ENCODE measurements around the gene KCNQ1. TPM values are rescaled to one million over a fixed set of nuclear protein-coding genes. Genes with fewer than 3 reads are reported as not detected.

Gene KCNQ1
- total RNA-seq, 1 donor from 2014 or later = 2.7 TPM

- intact Hi-C loops (cut with DNase I) = no loop called here
- Histone ChIP-seq H3K27me3 (no peaks in the 10 kb centered on the region), H3K36me3 (no peaks in the 10 kb centered on the region), H3K27ac (no peak overlapping the region), H3K4me3 (no peak overlapping the region), H3K9me3 (no peaks in the 10 kb centered on the region), H3K4me1 (no peaks in the 10 kb centered on the region)
- DNase-seq (ENCODE audit: extremely low spot score in 2 of 2) = peak; percentile 22 to 70
- TF ChIP-seq CTCF (IDR thresholded peaks at IDR 0.05) = no peak
- TF ChIP-seq POLR2AphosphoS5 (IDR thresholded peaks at IDR 0.05; ENCODE audit: insufficient read depth in 1 of 2, low read depth in 1 of 2) = no peak
- TF ChIP-seq POLR2A (IDR thresholded peaks at IDR 0.05) = no peak
Observed at GRCh38 chr11:2470495-2470894, 25.7 kb downstream of the KCNQ1 start.

- intact Hi-C loops (cut with DNase I) = no loop called here
- no peaks in the 10 kb centered on the region for H3K27me3 ChIP-seq
- DNase-seq (ENCODE audit: extremely low spot score in 2 of 2) = peak; percentile 70 to 81
Observed at GRCh38 chr11:2471048-2471803, 26.4 kb downstream of the KCNQ1 start.

GRCh38 chr11:2471804-2472096 is 26.9 kb downstream of the KCNQ1 start:
- no peaks in the 10 kb centered on the region for H3K27me3 ChIP-seq
- H3K9me3 ChIP-seq = no peaks in the 10 kb centered on the region
- peak in 1 of 2 donors; percentile 31 for DNase-seq (ENCODE audit: extremely low spot score in 2 of 2)
- intact Hi-C loops (cut with DNase I) = no loop called here
- TF ChIP-seq POLR2A (IDR thresholded peaks at IDR 0.05) = no peak
- TF ChIP-seq CTCF (IDR thresholded peaks at IDR 0.05) = no peak
- TF ChIP-seq POLR2AphosphoS5 (IDR thresholded peaks at IDR 0.05; ENCODE audit: insufficient read depth in 1 of 2, low read depth in 1 of 2) = no peak
- no peak overlapping the region for H3K27ac ChIP-seq
- H3K36me3 ChIP-seq = no peaks in the 10 kb centered on the region
- H3K4me3 ChIP-seq = no peak overlapping the region
- H3K4me1 ChIP-seq = no peaks in the 10 kb centered on the region

More at GRCh38 chr11:2471048-2471803, 26.4 kb downstream of the KCNQ1 start:
- Histone ChIP-seq H3K9me3 (no peaks in the 10 kb centered on the region), H3K4me1 (no peaks in the 10 kb centered on the region), H3K27ac (no peak overlapping the region), H3K4me3 (no peak overlapping the region), H3K36me3 (no peaks in the 10 kb centered on the region)
- TF ChIP-seq POLR2AphosphoS5 (IDR thresholded peaks at IDR 0.05; ENCODE audit: insufficient read depth in 1 of 2, low read depth in 1 of 2) (no peak), CTCF (IDR thresholded peaks at IDR 0.05) (no peak), POLR2A (IDR thresholded peaks at IDR 0.05) (no peak)

GRCh38 chr11:2472428-2473186 is 27.8 kb downstream of the KCNQ1 start:
- Histone ChIP-seq H3K9me3 (no peaks in the 10 kb centered on the region), H3K27me3 (no peaks in the 10 kb centered on the region), H3K4me1 (no peaks in the 10 kb centered on the region), H3K36me3 (no peaks in the 10 kb centered on the region), H3K27ac (no peak overlapping the region), H3K4me3 (no peak overlapping the region)
- TF ChIP-seq POLR2A (IDR thresholded peaks at IDR 0.05) = no peak
- TF ChIP-seq POLR2AphosphoS5 (IDR thresholded peaks at IDR 0.05; ENCODE audit: insufficient read depth in 1 of 2, low read depth in 1 of 2) = no peak
- no peak for TF ChIP-seq CTCF (IDR thresholded peaks at IDR 0.05)
- intact Hi-C loops (cut with DNase I) = no loop called here
- peak in 1 of 2 donors; percentile 69 for DNase-seq (ENCODE audit: extremely low spot score in 2 of 2)
